GM18951 (cell line): ENCODE measurements around the gene GCSAM.

Experiments
- POLR2A ChIP-seq: IDR thresholded peaks from 4 replicates; pipeline ENCODE4 v1.6.1; 2011; ENCODE audit warnings: mild to moderate bottlenecking; ENCODE audit not compliant: insufficient read length, insufficient read depth; ENCODE audit errors: extremely low read depth
- in situ Hi-C: fragments of 300-500 bp; cut with MboI; formaldehyde crosslinking; loops from one replicate; pipeline ENCODE4 v1.12.0; 2022; ENCODE audit warnings: low sequenced_read_pairs, mixed read lengths, inconsistent platforms; ENCODE audit not compliant: unreplicated experiment

GCSAM gene

GRCh38 chr3:112134335-112135124 lies 1.5 kb upstream of the GCSAM start:
- in situ Hi-C loops = no loop called here
- TF ChIP-seq POLR2A = no peak

GRCh38 chr3:112133626-112134334 lies 732 bp upstream of the GCSAM start:
- in situ Hi-C loops = no loop called here
- no peak for TF ChIP-seq POLR2A

- TF ChIP-seq POLR2A = no peak
- in situ Hi-C loops = no loop called here
Observed at GRCh38 chr3:112132554-112132953, 494 bp downstream of the GCSAM start.

GRCh38 chr3:112132088-112132487 lies 960 bp downstream of the GCSAM start:
- in situ Hi-C loops = no loop called here

GRCh38 chr3:112131111-112131510 lies 1.9 kb downstream of the GCSAM start:
- no peak for TF ChIP-seq POLR2A
- in situ Hi-C loops = no loop called here

More at GRCh38 chr3:112132088-112132487, 960 bp downstream of the GCSAM start:
- TF ChIP-seq POLR2A = no peak

GRCh38 chr3:112130638-112130993 lies 2.4 kb downstream of the GCSAM start:
- in situ Hi-C loops = no loop called here

GRCh38 chr3:112129925-112130637 lies 3.0 kb downstream of the GCSAM start:
- TF ChIP-seq POLR2A = no peak
- in situ Hi-C loops = no loop called here

More at GRCh38 chr3:112130638-112130993, 2.4 kb downstream of the GCSAM start:
- TF ChIP-seq POLR2A = no peak

GRCh38 chr3:112128843-112129727 lies 4.0 kb downstream of the GCSAM start:
- in situ Hi-C loops = no loop called here
- no peak for TF ChIP-seq POLR2A

GRCh38 chr3:112127522-112128494 lies 5.2 kb downstream of the GCSAM start:
- in situ Hi-C loops = no loop called here
- TF ChIP-seq POLR2A = no peak

- in situ Hi-C loops = no loop called here
- TF ChIP-seq POLR2A = no peak
Observed at GRCh38 chr3:112126511-112126911, 6.5 kb downstream of the GCSAM start.

GRCh38 chr3:112124907-112125607 lies 8.0 kb downstream of the GCSAM start:
- TF ChIP-seq POLR2A = no peak
- in situ Hi-C loops = no loop called here

GRCh38 chr3:112123548-112123947 lies 9.5 kb downstream of the GCSAM start:
- no peak for TF ChIP-seq POLR2A
- in situ Hi-C loops = no loop called here
